Mesodermal cell (in vitro differentiated cells): Measurements from ENCODE around the gene MMP21.
A peak's percentile ranks its signal among the peaks of the same experiment; 100 is the strongest.

Experiments
- H3K27ac ChIP-seq: 2 replicates; pipeline ENCODE4 v1.7.0; 2013; ENCODE audit warnings: mild to moderate bottlenecking, low read depth, low read length, moderate library complexity; ENCODE audit not compliant: severe bottlenecking
- H3K36me3 ChIP-seq: 2 replicates; pipeline ENCODE4 v1.7.1; 2013; ENCODE audit warnings: mild to moderate bottlenecking, low read length, moderate library complexity; ENCODE audit not compliant: control insufficient read depth, insufficient read depth
- H3K4me1 ChIP-seq: one replicate; pipeline ENCODE4 v1.7.1; 2013; ENCODE audit warnings: mild to moderate bottlenecking, low read length; ENCODE audit not compliant: insufficient read depth, control insufficient read depth, poor library complexity, severe bottlenecking
- H3K4me3 ChIP-seq: 2 replicates; pipeline ENCODE4 v1.7.0; 2013; ENCODE audit warnings: low read length, control low read depth, mild to moderate bottlenecking; ENCODE audit not compliant: insufficient read depth, poor library complexity, severe bottlenecking; ENCODE audit errors: extremely low read depth
- H3K9me3 ChIP-seq: 2 replicates; pipeline ENCODE4 v1.7.1; 2013; ENCODE audit warnings: mild to moderate bottlenecking, low read length, moderate library complexity; ENCODE audit not compliant: control insufficient read depth
- WGBS, 2 experiments: methylation state at CpG; one replicate each; pipeline ENCODE4 v1.1.5; 2013; ENCODE audit warnings: missing lambda C conversion rate in 2 of 2; ENCODE audit not compliant: insufficient coverage in 2 of 2; 5-methylcytosine and 5-hydroxymethylcytosine counted together

The MMP21 gene

GRCh38 chr10:125788156-125789034 is 12.8 kb upstream of the MMP21 start:
- H3K36me3 ChIP-seq: peaks cover 18% of the 10 kb centered on the region
- no peak overlapping the region for H3K4me3 ChIP-seq
- H3K9me3 ChIP-seq: no peaks in the 10 kb centered on the region
- no peak overlapping the region for H3K27ac ChIP-seq
- H3K4me1 ChIP-seq: no peaks in the 10 kb centered on the region
- WGBS, 2 experiments: 91 to 94% methylated on average over 16 of the region's 17 CpGs

- Histone ChIP-seq H3K9me3 (no peaks in the 10 kb centered on the region), H3K4me3 (no peak overlapping the region), H3K27ac (no peak overlapping the region), H3K36me3 (peaks cover 3% of the 10 kb centered on the region), H3K4me1 (peaks cover 11% of the 10 kb centered on the region)
- WGBS, 2 experiments: 78 to 83% methylated on average over 5 to 6 of the region's 9 CpGs
Measured at GRCh38 chr10:125785791-125786190, 10.2 kb upstream of the MMP21 start.

GRCh38 chr10:125783957-125784356 is 8.3 kb upstream of the MMP21 start:
- Histone ChIP-seq H3K4me3 (no peak overlapping the region), H3K27ac (no peak overlapping the region), H3K4me1 (peaks cover 11% of the 10 kb centered on the region), H3K36me3 (no peaks in the 10 kb centered on the region), H3K9me3 (no peaks in the 10 kb centered on the region)
- 91 to 93% methylated on average over 2 to 3 of the region's 6 CpGs for whole genome bisulfite sequencing, 2 experiments

GRCh38 chr10:125783408-125783807 is 7.8 kb upstream of the MMP21 start:
- 97 to 98% methylated on average over 5 to 7 of the region's 7 CpGs for WGBS, 2 experiments
- Histone ChIP-seq H3K4me3 (no peak overlapping the region), H3K27ac (no peak overlapping the region), H3K36me3 (no peaks in the 10 kb centered on the region), H3K4me1 (peaks cover 11% of the 10 kb centered on the region), H3K9me3 (no peaks in the 10 kb centered on the region)

GRCh38 chr10:125782616-125783015 is 7.0 kb upstream of the MMP21 start:
- H3K9me3 ChIP-seq: no peaks in the 10 kb centered on the region
- peak overlapping the region; percentile 64 for H3K27ac ChIP-seq
- H3K4me1 ChIP-seq: peaks cover 11% of the 10 kb centered on the region
- H3K4me3 ChIP-seq: no peak overlapping the region
- H3K36me3 ChIP-seq: no peaks in the 10 kb centered on the region
- 84 to 87% methylated on average over 4 to 11 of the region's 11 CpGs for WGBS, 2 experiments

GRCh38 chr10:125782054-125782453 is 6.4 kb upstream of the MMP21 start:
- 88% methylated on average over 5 to 11 of the region's 11 CpGs for WGBS, 2 experiments
- no peak overlapping the region for H3K4me3 ChIP-seq
- H3K4me1 ChIP-seq: peaks cover 11% of the 10 kb centered on the region
- H3K27ac ChIP-seq: peak overlapping the region; percentile 64
- H3K36me3 ChIP-seq: no peaks in the 10 kb centered on the region
- H3K9me3 ChIP-seq: no peaks in the 10 kb centered on the region

GRCh38 chr10:125781374-125781773 is 5.8 kb upstream of the MMP21 start:
- H3K36me3 ChIP-seq: no peaks in the 10 kb centered on the region
- 95% methylated on average over 8 of the region's 8 CpGs for WGBS, 2 experiments
- no peak overlapping the region for H3K4me3 ChIP-seq
- H3K27ac ChIP-seq: no peak overlapping the region
- no peaks in the 10 kb centered on the region for H3K9me3 ChIP-seq
- H3K4me1 ChIP-seq: peaks cover 11% of the 10 kb centered on the region

GRCh38 chr10:125779403-125780327 is 4.0 kb upstream of the MMP21 start:
- 74 to 75% methylated on average over 5 to 6 of the region's 10 CpGs for WGBS, 2 experiments
- no peaks in the 10 kb centered on the region for H3K9me3 ChIP-seq

GRCh38 chr10:125778556-125778955 is 2.9 kb upstream of the MMP21 start:
- H3K4me1 ChIP-seq: peaks cover 11% of the 10 kb centered on the region
- H3K27ac ChIP-seq: no peak overlapping the region
- H3K9me3 ChIP-seq: no peaks in the 10 kb centered on the region
- 86 to 92% methylated on average over 1 to 2 of the region's 5 CpGs for WGBS, 2 experiments
- no peak overlapping the region for H3K4me3 ChIP-seq
- no peaks in the 10 kb centered on the region for H3K36me3 ChIP-seq

More at GRCh38 chr10:125779403-125780327, 4.0 kb upstream of the MMP21 start:
- H3K36me3 ChIP-seq: no peaks in the 10 kb centered on the region
- no peak overlapping the region for H3K4me3 ChIP-seq
- peaks cover 11% of the 10 kb centered on the region for H3K4me1 ChIP-seq
- no peak overlapping the region for H3K27ac ChIP-seq

- no peak overlapping the region for H3K27ac ChIP-seq
- H3K4me1 ChIP-seq: peaks cover 9% of the 10 kb centered on the region
- 98% methylated on average over 7 to 9 of the region's 9 CpGs for WGBS, 2 experiments
- H3K9me3 ChIP-seq: no peaks in the 10 kb centered on the region
- H3K36me3 ChIP-seq: no peaks in the 10 kb centered on the region
- no peak overlapping the region for H3K4me3 ChIP-seq
Measured at GRCh38 chr10:125777806-125778205, 2.2 kb upstream of the MMP21 start.
